Tibial nerve (tissue), 4 donors: Measurements from ENCODE around the gene SERINC2.

Experiments used
- CTCF ChIP-seq, 5 experiments: fragments of 200-600 bp in 3 of 5; fragments of 450-650 bp in 2 of 5; sonication (generic) in 3 of 5; IDR thresholded peaks; one replicate each; pipeline ENCODE4 v1.5.1; 2016 to 2019; ENCODE audit warnings: antibody characterized with exemption in 5 of 5, mild to moderate bottlenecking in 3 of 5, moderate library complexity in 2 of 5
- EP300 ChIP-seq, 2 donors: sonication (generic); formaldehyde crosslinking; IDR thresholded peaks; one replicate each; pipeline ENCODE4 v1.6.1; 2017; ENCODE audit warnings: antibody characterized with exemption in 2 of 2, mild to moderate bottlenecking in 1 of 2
- POLR2A ChIP-seq, 2 donors: fragments of 450-650 bp; IDR thresholded peaks; one replicate each; pipeline ENCODE4 v1.6.1; 2017; ENCODE audit warnings: antibody characterized with exemption in 2 of 2, mild to moderate bottlenecking in 2 of 2, moderate library complexity in 2 of 2

- no peak for TF ChIP-seq POLR2A (IDR thresholded peaks at IDR 0.05)
- no peak for TF ChIP-seq CTCF (IDR thresholded peaks at IDR 0.05)
- TF ChIP-seq EP300 (IDR thresholded peaks at IDR 0.05): no peak
Measured at GRCh38 chr1:31467005-31467674, 54.1 kb downstream of the SERINC2 start.
